ENCODE data around the gene PHOSPHO2.

DNA sequence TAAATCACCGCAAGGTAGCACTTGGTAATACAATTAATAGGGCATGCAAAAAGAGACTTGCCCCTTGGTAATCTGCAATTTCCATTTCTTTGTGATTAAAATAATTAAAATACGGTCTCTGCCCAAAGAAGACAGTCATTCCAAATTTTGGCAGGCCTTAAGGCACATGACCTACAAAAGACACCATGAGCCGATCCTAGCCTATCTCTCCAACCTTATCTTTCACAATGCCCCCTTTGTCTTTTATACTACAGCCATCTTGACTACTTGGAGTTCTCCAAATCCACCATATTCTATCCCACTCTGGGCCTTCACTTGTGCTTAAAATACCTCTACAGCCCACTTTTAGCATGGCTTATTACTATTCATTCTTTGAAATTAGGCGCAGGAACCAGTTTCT, 23.3 kb upstream of the PHOSPHO2 start:
- TF ChIP-seq, protein P1, sequence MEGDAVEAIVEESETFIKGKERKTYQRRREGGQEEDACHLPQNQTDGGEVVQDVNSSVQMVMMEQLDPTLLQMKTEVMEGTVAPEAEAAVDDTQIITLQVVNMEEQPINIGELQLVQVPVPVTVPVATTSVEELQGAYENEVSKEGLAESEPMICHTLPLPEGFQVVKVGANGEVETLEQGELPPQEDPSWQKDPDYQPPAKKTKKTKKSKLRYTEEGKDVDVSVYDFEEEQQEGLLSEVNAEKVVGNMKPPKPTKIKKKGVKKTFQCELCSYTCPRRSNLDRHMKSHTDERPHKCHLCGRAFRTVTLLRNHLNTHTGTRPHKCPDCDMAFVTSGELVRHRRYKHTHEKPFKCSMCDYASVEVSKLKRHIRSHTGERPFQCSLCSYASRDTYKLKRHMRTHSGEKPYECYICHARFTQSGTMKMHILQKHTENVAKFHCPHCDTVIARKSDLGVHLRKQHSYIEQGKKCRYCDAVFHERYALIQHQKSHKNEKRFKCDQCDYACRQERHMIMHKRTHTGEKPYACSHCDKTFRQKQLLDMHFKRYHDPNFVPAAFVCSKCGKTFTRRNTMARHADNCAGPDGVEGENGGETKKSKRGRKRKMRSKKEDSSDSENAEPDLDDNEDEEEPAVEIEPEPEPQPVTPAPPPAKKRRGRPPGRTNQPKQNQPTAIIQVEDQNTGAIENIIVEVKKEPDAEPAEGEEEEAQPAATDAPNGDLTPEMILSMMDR (IDR thresholded peaks at IDR 0.05), result no peak
- no peak for TF ChIP-seq POLR2A (IDR thresholded peaks at IDR 0.05)

All from esophagus squamous epithelium (tissue), 4 donors.